Neuronal stem cell (in vitro differentiated cells): ENCODE results near the gene CEP44. TPM values are rescaled to one million over a fixed set of nuclear protein-coding genes. Genes with fewer than 3 reads are reported as not detected.
A peak's percentile ranks its signal among the peaks of the same experiment; 100 is the strongest.

Experiments used
- DNase-seq: peaks from one replicate; pipeline ENCODE4 v3.0.0-alpha.2; 2013; ENCODE audit warnings: low spot score
- H2AFZ ChIP-seq: one replicate; pipeline ENCODE4 v1.6.1; 2013; ENCODE audit warnings: mild to moderate bottlenecking, low read length, inconsistent platforms
- H2AK5ac ChIP-seq: 2 replicates; pipeline ENCODE4 v1.6.1; 2013; ENCODE audit warnings: low read depth, mild to moderate bottlenecking, inconsistent platforms, low read length, moderate library complexity, mixed read lengths
- H2BK120ac ChIP-seq: 2 replicates; pipeline ENCODE4 v1.6.1; 2013; ENCODE audit warnings: low read depth, mild to moderate bottlenecking, inconsistent platforms, low read length, moderate library complexity, mixed read lengths
- H2BK12ac ChIP-seq: one replicate; pipeline ENCODE4 v1.6.1; 2013; ENCODE audit warnings: low read length, inconsistent platforms
- H2BK15ac ChIP-seq: 2 replicates; pipeline ENCODE4 v1.6.1; 2013; ENCODE audit warnings: mild to moderate bottlenecking, low read length, inconsistent platforms, mixed read lengths
- H2BK5ac ChIP-seq: one replicate; pipeline ENCODE4 v1.6.1; 2013; ENCODE audit warnings: inconsistent platforms, mild to moderate bottlenecking, low read length, moderate library complexity
- H3K14ac ChIP-seq: one replicate; pipeline ENCODE4 v1.6.1; 2013; ENCODE audit warnings: low read length, inconsistent platforms
- H3K18ac ChIP-seq: 2 replicates; pipeline ENCODE4 v1.6.1; 2013; ENCODE audit warnings: low read length, inconsistent platforms
- H3K23ac ChIP-seq: 2 replicates; pipeline ENCODE4 v1.6.1; 2013; ENCODE audit warnings: low read depth, mild to moderate bottlenecking, mixed read lengths, low read length, inconsistent platforms; ENCODE audit not compliant: poor library complexity
- H3K27ac ChIP-seq: replicated peaks from 3 replicates; pipeline ENCODE4 v1.5.1; 2013; ENCODE audit warnings: low read length, inconsistent platforms
- H3K27me3 ChIP-seq, 3 experiments: 2 replicates each; pipeline ENCODE4 v1.6.1; 2013; ENCODE audit warnings: low read length in 3 of 3, mild to moderate bottlenecking in 2 of 3, inconsistent platforms in 1 of 3, low read depth in 1 of 3, mixed read lengths in 1 of 3, moderate library complexity in 1 of 3; ENCODE audit not compliant: control insufficient read depth in 3 of 3, insufficient read depth in 3 of 3
- H3K36me3 ChIP-seq, 2 donors: replicated peaks in 1 of 2; 2 replicates each; pipeline ENCODE4 v1.6.1; 2013; ENCODE audit warnings: low read length in 2 of 2; ENCODE audit not compliant: control insufficient read depth in 2 of 2, insufficient read depth in 2 of 2
- H3K4ac ChIP-seq: 2 replicates; pipeline ENCODE4 v1.6.1; 2013; ENCODE audit warnings: inconsistent platforms, mild to moderate bottlenecking, low read length, moderate library complexity
- H3K4me1 ChIP-seq, 2 donors: 1 replicate in 1 of 2; 2 replicates in 1 of 2; pipeline ENCODE4 v1.6.1; 2013; ENCODE audit warnings: low read length in 2 of 2, low read depth in 1 of 2; ENCODE audit not compliant: control insufficient read depth in 2 of 2, insufficient read depth in 1 of 2
- H3K4me2 ChIP-seq: one replicate; pipeline ENCODE4 v1.6.1; 2013; ENCODE audit warnings: mild to moderate bottlenecking, low read length, inconsistent platforms; ENCODE audit not compliant: insufficient read depth, poor library complexity, severe bottlenecking
- H3K4me3 ChIP-seq, 2 donors: 2 replicates each; pipeline ENCODE4 v1.5.1; 2013; ENCODE audit warnings: low read length in 2 of 2, mild to moderate bottlenecking in 2 of 2, inconsistent platforms in 1 of 2, moderate library complexity in 1 of 2
- H3K79me1 ChIP-seq: one replicate; pipeline ENCODE4 v1.6.1; 2013; ENCODE audit warnings: low read depth, mild to moderate bottlenecking, inconsistent platforms, low read length, moderate library complexity
- H3K9ac ChIP-seq: one replicate; pipeline ENCODE4 v1.6.1; 2013; ENCODE audit warnings: mild to moderate bottlenecking, low read depth, low read length, inconsistent platforms; ENCODE audit not compliant: poor library complexity
- H3K9me3 ChIP-seq, 2 donors: replicated peaks in 1 of 2; 2 replicates each; pipeline versions ENCODE3 to v1.6.1; 2013; ENCODE audit warnings: low read length in 2 of 2, mild to moderate bottlenecking in 2 of 2, inconsistent platforms in 1 of 2, low read depth in 1 of 2, mixed read lengths in 1 of 2, moderate library complexity in 1 of 2; ENCODE audit not compliant: control insufficient read depth in 2 of 2, insufficient read depth in 1 of 2
- H4K8ac ChIP-seq: one replicate; pipeline ENCODE4 v1.6.1; 2013; ENCODE audit warnings: low read depth, mild to moderate bottlenecking, inconsistent platforms, low read length, moderate library complexity
- H4K91ac ChIP-seq: one replicate; pipeline ENCODE4 v1.6.1; 2013; ENCODE audit warnings: low read length, low read depth, mild to moderate bottlenecking, inconsistent platforms; ENCODE audit not compliant: poor library complexity
- WGBS, 2 donors: extraction: QIAGEN DNeasy Blood & Tissue Kit; methylation state at CpG; one replicate each; pipeline ENCODE4 v1.1.7; 2013; ENCODE audit warnings: missing lambda C conversion rate in 2 of 2, mixed read lengths in 1 of 2; ENCODE audit not compliant: insufficient read length in 2 of 2, insufficient replicate concordance in 1 of 2; ENCODE audit errors: extremely low coverage in 2 of 2; 5-methylcytosine and 5-hydroxymethylcytosine counted together
- polyA plus RNA-seq, 2 experiments: library from polyadenylated mRNA; stranded (reverse); fragments of 200-250 nt; gene quantifications; one replicate each; pipeline ENCODE4 v1.2.3, GENCODE V29; 2013

The CEP44 gene, protein sequence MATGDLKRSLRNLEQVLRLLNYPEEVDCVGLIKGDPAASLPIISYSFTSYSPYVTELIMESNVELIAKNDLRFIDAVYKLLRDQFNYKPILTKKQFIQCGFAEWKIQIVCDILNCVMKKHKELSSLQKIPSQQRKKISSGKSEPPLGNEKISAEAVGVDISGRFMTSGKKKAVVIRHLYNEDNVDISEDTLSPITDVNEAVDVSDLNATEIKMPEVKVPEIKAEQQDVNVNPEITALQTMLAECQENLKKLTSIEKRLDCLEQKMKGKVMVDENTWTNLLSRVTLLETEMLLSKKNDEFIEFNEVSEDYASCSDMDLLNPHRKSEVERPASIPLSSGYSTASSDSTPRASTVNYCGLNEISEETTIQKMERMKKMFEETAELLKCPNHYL
- 16.7 TPM for polyA plus RNA-seq (2013, experiment 1 of 2)
- polyA plus RNA-seq (2013, experiment 2 of 2) = 17.0 TPM

GRCh38 chr4:174283507-174284471 is at the start of gene CEP44, which contains the start of gene FBXO8:
Gene CEP44 (plus strand): TSS chr4:174283911. CDS start chr4:174299122, 15,211 bp downstream.
Gene FBXO8 (minus strand): TSS chr4:174283667. CDS start chr4:174263092, 20,575 bp downstream.
- Histone ChIP-seq H2BK12ac (no peak within 1 kb of the TSS), H3K4ac (no peak within 1 kb of the TSS), H2BK15ac (peak within 1 kb of the TSS; percentile 82), H3K18ac (peak within 1 kb of the TSS; percentile 99), H4K8ac (peak within 1 kb of the TSS; percentile 45), H3K4me2 (peak within 1 kb of the TSS; percentile 75), H2AK5ac (no peak within 1 kb of the TSS), H3K9me3 (peaks cover 0 to 6% of the 10 kb centered on the region in 2 donors), H3K4me1 (peaks cover 2 to 5% of the 10 kb centered on the region in 2 donors), H4K91ac (peak within 1 kb of the TSS; percentile 90), H3K9ac (peak within 1 kb of the TSS; percentile 86), H3K36me3 (peaks cover 0 to 8% of the 10 kb centered on the region in 2 donors), H3K4me3 (peak within 1 kb of the TSS; percentile 72 to 93), H3K14ac (no peak within 1 kb of the TSS), H2BK120ac (no peak within 1 kb of the TSS), H3K27me3 (no peaks in the 10 kb centered on the region), H3K27ac (peak within 1 kb of the TSS; percentile 97), H2AFZ (peak within 1 kb of the TSS; percentile 89), H3K79me1 (peaks cover 1% of the 10 kb centered on the region), H2BK5ac (peak within 1 kb of the TSS; percentile 88), H3K23ac (peak within 1 kb of the TSS; percentile 68)
- whole genome bisulfite sequencing, 2 donors = no CpG with 5 or more reads among the region's 52 CpGs
- peak; percentile 75 for DNase-seq

GRCh38 chr4:174236359-174236758 is 47.4 kb upstream of the CEP44 start:
- no peak overlapping the region for H3K4me2 ChIP-seq

GRCh38 chr4:174241162-174241561 is 42.5 kb upstream of the CEP44 start:
- Histone ChIP-seq H3K23ac (no peak overlapping the region), H2AFZ (no peak overlapping the region), H3K4ac (no peak overlapping the region), H3K4me1 (no peaks in the 10 kb centered on the region), H2BK12ac (no peak overlapping the region), H2AK5ac (no peak overlapping the region), H3K4me3 (no peak overlapping the region), H4K91ac (no peak overlapping the region), H3K9me3 (no peaks in the 10 kb centered on the region), H3K14ac (no peak overlapping the region), H3K36me3 (peaks cover 0 to 21% of the 10 kb centered on the region in 2 donors), H3K79me1 (no peaks in the 10 kb centered on the region), H3K27me3 (no peaks in the 10 kb centered on the region), H2BK120ac (no peak overlapping the region), H4K8ac (no peak overlapping the region), H3K27ac (no peak overlapping the region), H3K9ac (no peak overlapping the region), H2BK5ac (no peak overlapping the region), H2BK15ac (no peak overlapping the region), H3K4me2 (no peak overlapping the region), H3K18ac (no peak overlapping the region)
- no CpG with 5 or more reads among the region's 3 CpGs for WGBS, 2 donors
- no peak for DNase-seq

More at GRCh38 chr4:174236359-174236758, 47.4 kb upstream of the CEP44 start:
- H3K27ac ChIP-seq = no peak overlapping the region
- H4K8ac ChIP-seq = no peak overlapping the region
- no peaks in the 10 kb centered on the region for H3K9me3 ChIP-seq
- H2BK5ac ChIP-seq = no peak overlapping the region
- WGBS, 2 donors = no CpG with 5 or more reads among the region's 3 CpGs
- H3K4ac ChIP-seq = no peak overlapping the region
- H2BK12ac ChIP-seq = no peak overlapping the region
- no peak overlapping the region for H3K14ac ChIP-seq
- H2AFZ ChIP-seq = no peak overlapping the region
- H3K79me1 ChIP-seq = no peaks in the 10 kb centered on the region
- no peak for DNase-seq
- no peaks in the 10 kb centered on the region for H3K27me3 ChIP-seq
- H3K36me3 ChIP-seq = peaks cover 0 to 21% of the 10 kb centered on the region in 2 donors
- H2BK120ac ChIP-seq = no peak overlapping the region
- H2AK5ac ChIP-seq = no peak overlapping the region
- no peak overlapping the region for H2BK15ac ChIP-seq
- no peak overlapping the region for H4K91ac ChIP-seq
- H3K18ac ChIP-seq = no peak overlapping the region
- no peak overlapping the region for H3K9ac ChIP-seq
- no peak overlapping the region for H3K4me3 ChIP-seq
- no peak overlapping the region for H3K23ac ChIP-seq
- H3K4me1 ChIP-seq = no peaks in the 10 kb centered on the region
